ACC112 (cell line): ENCODE results near the gene RNF26.

Source experiments
- H2AFZ ChIP-seq: fragments of 200-600 bp; sonication (generic); one replicate; pipeline ENCODE4 v1.6.0; 2017; ENCODE audit warnings: antibody characterized with exemption, low read length; ENCODE audit not compliant: unreplicated experiment
- H3K27ac ChIP-seq: fragments of 200-600 bp; sonication (generic); 2 replicates; pipeline ENCODE4 v1.5.1; 2014; ENCODE audit warnings: low read depth, mild to moderate bottlenecking, antibody characterized with exemption, low read length, moderate library complexity
- H3K27me3 ChIP-seq: fragments of 200-600 bp; sonication (generic); 2 replicates; pipeline ENCODE4 v1.6.1; 2014; ENCODE audit warnings: mild to moderate bottlenecking, antibody characterized with exemption, low read length, moderate library complexity, mixed read lengths; ENCODE audit not compliant: insufficient read depth
- H3K36me3 ChIP-seq: fragments of 200-600 bp; sonication (generic); 2 replicates; pipeline ENCODE4 v1.6.1; 2016; ENCODE audit warnings: mild to moderate bottlenecking, antibody characterized with exemption, low read length, moderate library complexity, mixed read lengths; ENCODE audit not compliant: insufficient read depth
- H3K4me1 ChIP-seq: fragments of 200-600 bp; sonication (generic); one replicate; pipeline ENCODE4 v1.6.1; 2016; ENCODE audit warnings: low read length, mixed read lengths; ENCODE audit not compliant: insufficient read depth, unreplicated experiment, control insufficient read depth
- H3K4me3 ChIP-seq: fragments of 200-600 bp; sonication (generic); 2 replicates; pipeline ENCODE4 v1.5.1; 2014; ENCODE audit warnings: mild to moderate bottlenecking, low read depth, low read length
- H3K79me2 ChIP-seq: fragments of 200-600 bp; sonication (generic); one replicate; pipeline ENCODE4 v1.6.0; 2016; ENCODE audit warnings: low read length; ENCODE audit not compliant: control insufficient read depth, unreplicated experiment, insufficient read depth

Gene RNF26

GRCh38 chr11:119367661-119368120, 33.4 kb downstream of the RNF26 start:
- Histone ChIP-seq H3K79me2 (no peaks in the 10 kb centered on the region), H3K4me1 (peaks cover 26% of the 10 kb centered on the region), H3K36me3 (no peaks in the 10 kb centered on the region), H3K4me3 (no peak overlapping the region), H3K27me3 (peaks cover 30% of the 10 kb centered on the region), H2AFZ (no peak overlapping the region), H3K27ac (no peak overlapping the region)

GRCh38 chr11:119368121-119369034, 34.1 kb downstream of the RNF26 start:
- no peak overlapping the region for H3K27ac ChIP-seq
- peaks cover 27% of the 10 kb centered on the region for H3K27me3 ChIP-seq
- H3K79me2 ChIP-seq = no peaks in the 10 kb centered on the region
- no peaks in the 10 kb centered on the region for H3K36me3 ChIP-seq
- H3K4me1 ChIP-seq = peaks cover 25% of the 10 kb centered on the region
- H2AFZ ChIP-seq = no peak overlapping the region
- H3K4me3 ChIP-seq = no peak overlapping the region

DNA sequence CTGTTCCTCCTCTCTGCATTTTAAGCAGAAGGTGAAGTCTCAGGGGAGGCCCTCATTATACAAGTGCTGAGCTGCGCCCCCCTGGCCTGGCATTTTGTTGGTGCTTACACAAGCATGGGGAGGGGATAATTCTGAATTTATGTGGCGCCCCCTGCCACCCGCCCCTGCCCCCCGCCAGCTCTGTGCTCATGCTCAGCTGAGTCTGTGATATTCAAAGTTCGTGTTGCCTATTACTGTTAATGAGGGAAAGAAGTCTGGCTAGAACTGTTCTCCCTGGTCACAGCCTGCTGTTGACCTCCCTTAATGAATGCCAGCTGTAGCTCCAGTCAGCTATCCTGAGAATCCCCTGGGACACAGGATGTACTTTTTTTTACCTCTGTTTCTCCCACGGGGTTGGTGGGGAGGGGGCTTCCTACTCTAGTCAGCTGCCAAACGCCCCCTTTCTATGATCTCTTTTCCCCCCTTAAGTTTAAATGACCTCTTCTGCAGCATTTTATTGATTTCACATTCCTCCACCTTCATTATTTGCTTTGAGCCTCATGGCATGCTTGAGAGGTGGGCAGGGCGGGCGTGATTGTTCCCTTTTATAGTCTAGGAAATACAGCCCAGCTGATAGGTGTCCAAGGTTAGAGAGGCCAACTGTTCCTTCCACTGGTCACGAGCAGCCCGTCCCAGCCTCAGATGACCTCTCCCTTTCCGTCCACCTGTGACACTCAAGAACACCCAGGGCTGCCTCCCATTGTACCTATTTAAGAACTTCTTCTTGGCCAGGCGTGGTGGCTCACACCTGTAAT, 35.0 kb downstream of the RNF26 start:
- H3K36me3 ChIP-seq = no peaks in the 10 kb centered on the region
- H3K27ac ChIP-seq = no peak overlapping the region
- H3K27me3 ChIP-seq = peaks cover 21% of the 10 kb centered on the region
- peaks cover 23% of the 10 kb centered on the region for H3K4me1 ChIP-seq
- no peaks in the 10 kb centered on the region for H3K79me2 ChIP-seq
- no peak overlapping the region for H2AFZ ChIP-seq
- no peak overlapping the region for H3K4me3 ChIP-seq

- Histone ChIP-seq H3K27ac (no peak overlapping the region), H3K4me1 (peaks cover 27% of the 10 kb centered on the region), H3K79me2 (no peaks in the 10 kb centered on the region), H3K27me3 (peaks cover 13% of the 10 kb centered on the region; the same call in 1 of the 2 replicates), H3K36me3 (no peaks in the 10 kb centered on the region), H3K4me3 (no peak overlapping the region), H2AFZ (no peak overlapping the region)
Observed at GRCh38 chr11:119370486-119371046, 36.2 kb downstream of the RNF26 start.

GRCh38 chr11:119371067-119371601, 36.8 kb downstream of the RNF26 start:
- no peaks in the 10 kb centered on the region for H3K36me3 ChIP-seq
- no peaks in the 10 kb centered on the region for H3K79me2 ChIP-seq
- H3K4me3 ChIP-seq = no peak overlapping the region
- H3K4me1 ChIP-seq = peaks cover 33% of the 10 kb centered on the region
- H2AFZ ChIP-seq = no peak overlapping the region
- no peak overlapping the region for H3K27ac ChIP-seq
- peaks cover 13% of the 10 kb centered on the region; the same call in 1 of the 2 replicates for H3K27me3 ChIP-seq

- Histone ChIP-seq H3K27ac (no peak overlapping the region), H3K4me1 (peaks cover 39% of the 10 kb centered on the region), H3K36me3 (no peaks in the 10 kb centered on the region), H3K79me2 (no peaks in the 10 kb centered on the region), H2AFZ (no peak overlapping the region), H3K27me3 (peaks cover 11% of the 10 kb centered on the region; the same call in 1 of the 2 replicates), H3K4me3 (no peak overlapping the region)
Observed at GRCh38 chr11:119371778-119372182, 37.5 kb downstream of the RNF26 start.

DNA sequence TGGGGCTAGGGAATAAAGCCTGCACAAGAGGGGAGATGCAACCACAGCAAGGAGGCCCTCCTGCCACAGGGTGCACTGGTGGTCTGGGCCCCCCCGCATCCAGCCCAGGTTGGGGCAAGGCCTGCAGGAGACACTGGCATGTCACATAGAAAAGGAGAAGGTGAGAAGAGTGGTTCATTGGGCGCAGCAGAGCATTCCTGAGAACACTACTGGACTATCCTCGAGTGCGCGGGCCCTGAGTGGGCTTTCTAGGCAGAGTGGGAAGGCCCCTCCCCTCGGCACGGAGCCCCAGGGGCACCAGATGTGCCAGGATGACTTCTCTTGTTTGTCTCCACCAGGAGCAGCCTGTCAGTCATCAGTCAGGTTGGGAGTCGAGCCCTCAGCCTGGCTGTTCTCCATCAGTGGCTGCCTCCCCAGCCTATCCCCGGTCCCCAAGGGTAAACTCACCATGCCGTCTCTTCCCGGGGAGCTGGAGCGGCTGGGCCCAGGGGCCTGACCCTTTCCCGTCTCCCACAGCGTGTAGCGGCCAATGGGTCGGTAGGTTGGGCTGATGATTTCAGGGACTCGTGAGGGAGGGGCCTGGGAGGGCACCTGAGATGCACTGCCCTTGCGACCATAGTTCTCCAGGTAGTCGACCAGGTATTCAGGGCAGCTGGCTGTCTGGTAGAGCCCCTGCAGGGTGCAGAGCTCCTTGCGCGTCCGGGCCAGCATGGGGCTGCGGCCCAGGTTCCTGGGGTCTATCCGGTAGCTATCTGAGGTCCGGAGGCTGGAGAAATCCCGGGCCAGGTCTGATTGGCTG, 38.1 kb downstream of the RNF26 start:
- peaks cover 6% of the 10 kb centered on the region; the same call in 1 of the 2 replicates for H3K27me3 ChIP-seq
- H3K4me1 ChIP-seq = peaks cover 44% of the 10 kb centered on the region
- H3K79me2 ChIP-seq = no peaks in the 10 kb centered on the region
- no peak overlapping the region for H3K4me3 ChIP-seq
- H3K36me3 ChIP-seq = no peaks in the 10 kb centered on the region
- no peak overlapping the region for H3K27ac ChIP-seq
- H2AFZ ChIP-seq = no peak overlapping the region

- H3K27me3 ChIP-seq = 0 out of 2 replicates have a peak, but pooled peaks cover 3% of the 10 kb centered on the region
- H3K79me2 ChIP-seq = no peaks in the 10 kb centered on the region
- H3K4me1 ChIP-seq = peaks cover 44% of the 10 kb centered on the region
- no peaks in the 10 kb centered on the region for H3K36me3 ChIP-seq
- H3K27ac ChIP-seq = no peak overlapping the region
- no peak overlapping the region for H3K4me3 ChIP-seq
- no peak overlapping the region for H2AFZ ChIP-seq
Observed at GRCh38 chr11:119373059-119373920, 39.0 kb downstream of the RNF26 start.

- Histone ChIP-seq H3K79me2 (no peaks in the 10 kb centered on the region), H3K36me3 (no peaks in the 10 kb centered on the region), H3K4me1 (peaks cover 37% of the 10 kb centered on the region), H3K27me3 (0 out of 2 replicates have a peak, but pooled peaks cover 3% of the 10 kb centered on the region), H3K27ac (no peak overlapping the region), H3K4me3 (no peak overlapping the region), H2AFZ (no peak overlapping the region)
Observed at GRCh38 chr11:119373921-119374631, 39.7 kb downstream of the RNF26 start.
